ENCODE results near the gene COL23A1.

GRCh38 chr5:178422400-178422775 lies 167.8 kb downstream of the COL23A1 start:
- TF ChIP-seq CTCF (optimal IDR thresholded peaks at IDR 0.05 in 1 of 3, IDR thresholded peaks at IDR 0.05 in 1 of 3, conservative IDR thresholded peaks at IDR 0.05 in 1 of 3; ENCODE audit: extremely low read depth in 1 of 3, insufficient read depth in 2 of 3, low read length in 3 of 3) (no peak), EZH2 (IDR thresholded peaks at IDR 0.05; ENCODE audit: low read length) (no peak)
